ENCODE measurements around the gene SF3B5. TPM values are rescaled to one million over a fixed set of nuclear protein-coding genes. Genes with fewer than 3 reads are reported as not detected.

SF3B5 gene
- total and polyA plus RNA-seq, 9 of the 15 experiments (the other 6 are each of a cell fraction or from before 2014, with no cell fraction given), result 238 to 1,211 (median 407) TPM

- 0 out of 2 replicates have a peak, but pooled peaks have one; percentile 3 for TF ChIP-seq E2F5 (CRISPR knock-in tag; IDR thresholded peaks at IDR 0.05)
- TF ChIP-seq ZNF449 (CRISPR knock-in tag; IDR thresholded peaks at IDR 0.05), result 0 out of 2 replicates have a peak, but pooled peaks have one; percentile 11
- peak in 1 of 2 experiments; percentile 8; a peak in 1 of 3 replicates for TF ChIP-seq CBX3 (IDR thresholded peaks at IDR 0.05; ENCODE audit: borderline replicate concordance in 1 of 2, low read length in 2 of 2)
- no peak for TF ChIP-seq CHD7 (IDR thresholded peaks at IDR 0.05; ENCODE audit: low read depth, low read length)
- 0 out of 2 replicates have a peak, but pooled peaks have one; percentile 32 for TF ChIP-seq ZNF75A (CRISPR knock-in tag; IDR thresholded peaks at IDR 0.05)
- peak; percentile 76 for TF ChIP-seq USF2 (CRISPR knock-in tag; IDR thresholded peaks at IDR 0.05)
- TF ChIP-seq WHSC1 (IDR thresholded peaks at IDR 0.05; ENCODE audit: low read length), result no peak
- no peak for TF ChIP-seq NUFIP1 (IDR thresholded peaks at IDR 0.05; ENCODE audit: partially characterized antibody)
- TF ChIP-seq ATF4 (CRISPR knock-in tag; IDR thresholded peaks at IDR 0.05), result 0 out of 2 replicates have a peak, but pooled peaks have one; percentile 22
- TF ChIP-seq NEUROD1 (IDR thresholded peaks at IDR 0.05; ENCODE audit: borderline replicate concordance, low read depth, low read length, partially characterized antibody), result peak; percentile 11
Observed at GRCh38 chr6:144063246-144063743, 32.1 kb downstream of the SF3B5 start (continued).
